Stimulated activated CD8-positive, alpha-beta memory T cell treated with anti-CD3 and anti-CD28 coated beads, Interleukin-12 subunit alpha, Interleukin-12 subunit beta, amount 100 ng/mL, for 24 hours (primary cell): ENCODE results near the gene GSK3B.
"Not testable (repeated sequence)": the region's sequence is repeated elsewhere in the genome, so short reads cannot be mapped to it uniquely, and the experiment has no call there.

ENCODE experiments used
- DNase-seq: peaks from one replicate; pipeline ENCODE4 v3.0.0-alpha.2; 2020; ENCODE audit errors: extremely low read depth

Gene GSK3B

DNA sequence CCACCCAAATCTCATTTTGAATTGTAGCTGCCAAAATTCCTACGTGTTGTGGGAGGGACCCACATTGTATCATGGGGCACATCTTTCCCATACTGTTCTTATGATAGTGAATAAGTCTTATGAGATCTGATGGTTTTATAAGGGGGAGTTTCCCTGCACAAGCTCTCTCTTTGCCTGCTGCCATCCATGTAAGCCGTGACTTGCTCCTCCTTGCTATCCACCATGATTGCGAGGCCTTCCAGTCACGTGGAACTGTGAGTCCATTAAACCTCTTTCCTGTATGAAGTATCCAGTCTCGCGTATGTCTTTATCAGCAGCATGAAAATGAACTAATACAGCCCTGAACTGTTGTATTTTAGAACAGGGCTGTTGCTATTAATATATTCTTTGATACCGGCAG is 40.6 kb downstream of the GSK3B start:
- DNase-seq = not testable (repeated sequence)

DNA sequence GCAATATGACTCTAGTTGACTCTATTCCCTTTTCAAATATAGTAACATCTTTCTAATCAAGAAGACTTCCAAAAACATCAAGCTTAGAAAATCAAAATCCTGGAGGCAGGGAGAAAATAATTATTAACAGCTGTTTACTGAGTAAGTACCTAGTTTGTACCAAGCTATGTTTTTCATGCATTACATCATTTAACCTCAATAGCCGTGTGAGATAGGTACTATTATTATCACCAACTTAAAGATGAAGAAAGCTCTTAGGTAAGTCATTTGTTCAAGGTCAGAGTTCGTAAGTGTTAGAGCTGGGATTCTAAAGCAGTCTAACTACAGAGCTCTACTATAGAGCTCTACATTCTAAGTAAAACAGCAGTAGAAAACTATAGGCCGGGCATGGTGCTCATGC is 41.6 kb downstream of the GSK3B start:
- no peak for DNase-seq

DNA sequence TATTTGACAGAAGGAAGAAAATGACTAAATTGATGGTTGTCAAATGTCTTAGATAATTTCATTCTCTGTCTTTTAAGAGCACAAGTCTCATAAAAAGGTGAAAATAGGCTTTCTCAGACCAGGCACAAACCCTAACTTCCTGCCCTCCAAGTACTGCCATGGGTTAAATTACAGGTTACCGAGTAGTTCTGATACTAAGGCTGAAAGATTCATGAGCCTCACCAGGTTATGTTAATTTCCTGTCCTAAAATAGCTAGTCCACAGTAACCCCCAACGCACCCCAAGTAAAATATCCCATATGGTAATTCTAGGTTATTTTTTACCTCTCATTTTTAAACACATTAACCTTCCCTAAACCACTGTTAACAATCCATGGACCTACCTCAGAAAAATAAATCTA is 42.0 kb downstream of the GSK3B start:
- no peak for DNase-seq

DNA sequence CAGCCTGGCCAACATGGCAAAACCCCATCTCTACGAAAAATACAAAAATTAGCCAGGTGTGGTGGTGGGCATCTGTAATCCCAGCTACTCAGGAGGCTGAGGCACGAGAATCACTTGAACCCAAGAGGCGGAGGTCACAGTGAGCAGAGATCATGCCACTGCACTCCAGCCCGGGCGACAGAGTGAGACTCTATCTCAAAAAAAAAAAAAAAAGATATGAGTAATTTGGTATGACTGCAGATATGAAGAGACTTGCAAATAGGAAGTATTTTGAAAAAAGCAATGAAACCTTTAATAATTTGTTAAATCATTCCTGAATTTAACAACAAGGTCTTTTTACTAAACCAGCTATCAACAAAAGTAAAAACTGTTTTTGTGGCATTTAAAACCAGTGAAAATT is 42.7 kb downstream of the GSK3B start:
- DNase-seq = not testable (repeated sequence)

DNA sequence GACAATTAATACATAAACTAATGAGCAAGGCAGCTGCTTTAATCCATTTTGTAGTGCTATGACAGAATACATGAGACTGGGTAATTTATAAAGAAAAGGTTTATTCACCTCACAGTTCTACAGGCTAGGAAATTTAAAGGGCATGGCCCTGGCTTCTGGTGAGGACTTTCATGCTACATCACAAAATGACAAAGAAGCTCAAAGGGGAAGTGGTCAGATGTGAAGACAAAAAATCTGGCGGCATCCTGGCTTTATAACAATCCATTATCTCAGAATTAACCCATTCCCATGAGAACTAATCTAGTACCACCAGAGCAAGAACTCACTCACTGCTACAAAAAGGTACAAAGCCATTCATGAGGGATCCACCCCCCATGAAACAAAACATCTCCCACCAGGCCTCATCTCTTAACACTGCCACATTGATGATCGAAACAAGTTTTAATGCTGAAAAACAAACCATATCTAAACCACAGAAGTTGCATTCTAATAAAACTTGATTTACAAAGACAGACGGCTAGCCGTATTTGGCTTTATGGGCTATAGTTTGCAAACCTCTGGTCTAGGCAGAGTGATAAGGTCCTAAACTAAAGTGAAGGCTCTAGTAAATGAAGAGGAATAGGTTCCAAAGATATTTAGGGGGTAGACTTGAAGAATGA is 44.2 kb downstream of the GSK3B start:
- DNase-seq = no peak

DNA sequence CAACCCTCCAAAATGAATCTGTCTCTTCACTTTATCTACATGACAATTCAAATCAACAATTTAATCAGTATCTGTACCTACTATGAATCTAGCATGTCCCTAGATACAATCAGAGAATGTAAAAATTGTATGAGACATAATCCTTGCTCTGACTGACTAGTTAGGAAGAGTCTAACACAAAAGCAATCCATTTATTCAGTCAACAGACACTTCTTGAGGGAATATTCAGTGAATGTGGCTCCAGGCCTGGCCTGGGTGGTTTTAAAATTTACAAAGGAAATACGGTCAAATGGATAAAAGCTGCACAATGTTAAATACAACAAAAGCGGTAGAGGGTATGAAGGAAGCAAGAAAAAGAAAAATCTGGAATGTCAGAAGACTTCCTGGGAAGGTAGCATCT is 45.2 kb downstream of the GSK3B start:
- DNase-seq = no peak

DNA sequence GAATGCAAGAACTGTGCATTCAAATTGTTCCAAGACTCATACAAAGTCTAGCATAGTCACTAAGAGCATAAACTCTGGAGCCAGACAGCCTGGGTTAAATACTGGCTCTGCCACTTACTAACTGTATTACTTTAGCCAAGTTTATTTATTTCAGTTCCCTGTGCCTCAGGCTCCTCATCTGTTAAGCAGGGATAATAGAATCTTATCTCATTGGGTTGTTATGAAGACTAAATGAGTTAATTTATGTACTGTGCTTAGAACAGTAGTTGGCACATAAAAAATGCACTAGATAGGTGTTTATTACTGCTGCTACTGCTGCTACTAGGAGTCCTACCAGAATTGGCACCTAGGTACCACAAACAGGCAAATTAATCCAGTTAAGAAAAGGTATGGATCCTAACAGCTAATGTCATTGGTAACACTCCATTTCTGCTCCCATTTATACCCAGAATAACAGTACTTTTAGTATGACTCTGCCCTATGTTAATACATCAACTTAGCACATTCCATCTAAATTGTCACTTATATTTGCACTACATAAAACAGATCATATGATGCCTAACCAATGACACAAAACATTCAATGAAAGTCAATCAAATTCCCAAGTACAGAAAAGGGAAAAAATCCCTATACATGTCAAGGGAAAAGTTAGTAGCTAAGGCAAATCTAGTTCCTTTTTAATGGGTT is 45.7 kb downstream of the GSK3B start:
- DNase-seq = no peak

DNA sequence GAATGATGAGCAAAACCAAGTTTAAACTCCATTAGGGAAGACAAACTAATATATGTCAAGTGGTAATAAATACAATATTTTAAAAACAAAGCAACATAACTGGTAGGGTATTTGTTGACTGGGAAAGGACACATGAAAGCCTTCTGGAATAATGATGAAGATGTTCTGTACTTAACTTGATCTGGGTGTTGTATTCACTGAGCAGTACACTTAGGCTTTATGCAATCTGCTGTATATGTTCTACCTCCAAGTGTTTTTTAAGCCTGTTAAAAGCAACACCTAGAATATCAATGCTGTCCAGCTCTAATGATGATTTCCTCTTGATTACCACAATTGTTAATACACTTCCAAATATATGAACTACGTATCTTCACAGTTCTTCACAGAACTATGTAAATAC is 46.6 kb downstream of the GSK3B start:
- DNase-seq = no peak

DNA sequence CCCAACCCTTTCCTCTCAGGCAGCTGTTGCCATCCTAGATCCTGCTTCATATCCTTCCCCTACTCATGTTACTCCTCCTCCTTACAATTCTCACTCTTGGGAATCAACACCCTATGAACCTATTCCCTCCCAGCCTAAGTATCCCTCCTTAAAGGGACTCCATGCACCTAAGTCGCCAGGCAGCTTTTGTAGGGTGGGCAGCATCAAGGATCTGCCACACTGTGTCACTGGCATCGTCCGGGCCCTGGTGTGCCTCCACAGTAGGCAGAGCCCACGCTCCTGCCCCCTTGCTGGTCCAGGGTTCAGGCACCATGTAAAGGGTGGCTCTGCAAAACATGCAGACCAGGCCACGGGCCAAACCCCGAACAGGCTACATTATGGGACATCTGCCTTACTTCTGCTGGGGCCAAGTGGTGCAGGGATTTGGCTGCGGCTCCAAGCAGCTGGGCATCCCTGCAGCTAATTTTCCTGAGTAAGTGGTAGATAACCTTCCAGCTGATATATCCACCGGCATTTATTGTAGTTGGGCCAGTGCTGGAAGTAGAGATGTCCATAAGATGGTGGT is 53.4 kb downstream of the GSK3B start:
- no peak for DNase-seq

DNA sequence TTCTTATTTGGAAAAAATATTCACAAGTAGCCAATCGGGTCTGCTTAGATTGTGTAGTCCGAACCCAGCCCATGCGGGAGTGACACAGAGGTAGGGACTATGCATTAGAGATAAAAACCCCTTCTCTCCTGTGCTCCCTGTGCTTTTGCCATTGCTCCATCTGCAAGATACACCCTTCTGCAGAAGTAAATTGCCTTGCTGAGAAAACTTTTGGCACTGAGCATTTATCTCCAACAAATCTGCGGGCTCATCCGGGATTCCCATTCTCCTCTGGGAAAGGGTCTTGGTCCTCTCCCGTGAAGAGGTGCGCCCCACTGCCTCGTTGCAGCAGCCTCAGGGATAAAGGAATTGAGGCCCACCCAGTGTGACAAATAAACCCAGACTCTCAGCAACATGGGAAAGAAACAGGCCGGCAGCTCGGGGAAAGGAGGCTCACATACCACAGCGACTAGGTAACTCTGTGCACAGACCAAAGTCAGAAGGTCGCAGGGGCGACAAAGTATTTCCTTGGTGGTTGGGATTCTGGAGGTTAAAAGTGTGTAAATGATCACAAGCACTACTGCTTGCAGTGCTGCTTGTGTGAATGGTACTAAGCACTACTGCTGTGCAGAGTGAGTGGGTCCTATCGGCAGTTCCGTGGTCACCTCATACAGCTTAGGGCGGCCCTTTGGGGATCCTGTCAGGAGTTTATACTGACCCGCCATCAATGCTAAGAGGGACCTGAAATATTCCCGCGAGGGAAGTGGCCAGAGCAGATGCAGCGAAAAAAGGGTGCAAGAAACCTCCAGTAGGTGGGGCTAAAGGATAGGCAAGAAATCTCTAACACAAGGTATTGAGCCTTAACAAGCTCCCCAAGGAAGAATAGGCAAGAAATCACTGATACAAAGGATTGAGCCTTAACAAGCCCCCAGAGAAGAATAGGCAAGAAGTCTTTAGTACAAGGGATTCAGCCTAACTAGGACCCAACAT is 54.3 kb downstream of the GSK3B start:
- DNase-seq = no peak

DNA sequence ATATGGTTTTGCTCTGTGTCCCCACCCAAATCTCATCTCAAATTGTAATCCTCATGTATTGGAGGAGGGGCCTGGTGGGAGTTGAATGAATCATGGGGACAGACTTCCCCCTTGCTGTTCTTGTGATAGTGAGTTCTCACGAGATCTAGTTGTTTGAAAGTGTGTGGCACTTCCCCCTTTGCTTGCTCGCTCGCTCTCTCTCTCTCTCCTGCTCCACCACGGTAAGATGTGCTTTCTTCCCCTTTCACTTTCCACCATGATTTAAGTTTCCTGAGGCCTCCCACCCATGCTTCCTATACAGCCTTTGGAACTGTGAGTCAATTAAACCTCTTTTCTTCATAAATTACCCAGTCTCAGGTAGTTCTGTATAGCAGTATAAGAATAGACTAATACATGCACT is 60.7 kb downstream of the GSK3B start:
- no peak for DNase-seq

DNA sequence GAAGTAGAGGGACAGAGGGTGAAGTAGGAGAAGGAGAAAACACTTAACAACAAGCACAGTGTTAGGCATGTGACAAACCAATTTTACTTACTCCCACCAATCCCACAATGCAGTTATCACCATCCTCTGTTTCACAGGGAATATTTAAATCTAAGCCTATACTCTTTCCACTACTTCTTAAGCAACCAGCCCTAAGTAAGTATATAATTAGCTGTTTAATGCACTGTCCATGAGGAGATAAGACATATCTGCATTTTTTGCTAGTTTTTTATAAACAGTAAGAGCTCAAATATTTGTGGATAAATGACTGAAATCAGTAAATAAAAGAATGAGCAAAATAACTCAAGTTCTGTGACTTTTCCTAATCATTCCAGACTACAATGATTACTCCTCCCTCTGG is 62.7 kb downstream of the GSK3B start:
- DNase-seq = no peak

DNA sequence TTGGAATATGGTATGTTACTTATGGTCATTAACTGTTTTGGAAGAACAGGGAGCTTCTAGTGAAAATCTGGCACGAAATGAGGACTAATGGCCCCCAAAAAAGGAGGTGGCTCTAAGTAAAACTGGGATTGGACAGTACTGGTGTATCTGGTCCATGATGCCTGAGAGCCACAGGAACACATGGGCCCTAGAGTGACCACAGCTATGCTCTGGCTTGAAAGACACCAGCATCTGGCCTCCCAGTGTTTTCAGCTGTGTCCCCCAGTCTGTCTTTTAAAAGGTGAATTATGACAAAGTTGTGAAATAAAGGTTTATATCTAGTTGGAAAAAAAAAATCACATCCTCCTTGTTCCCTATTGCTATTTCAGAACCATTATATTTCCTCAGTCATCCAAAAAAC is 64.5 kb downstream of the GSK3B start:
- DNase-seq = no peak

DNA sequence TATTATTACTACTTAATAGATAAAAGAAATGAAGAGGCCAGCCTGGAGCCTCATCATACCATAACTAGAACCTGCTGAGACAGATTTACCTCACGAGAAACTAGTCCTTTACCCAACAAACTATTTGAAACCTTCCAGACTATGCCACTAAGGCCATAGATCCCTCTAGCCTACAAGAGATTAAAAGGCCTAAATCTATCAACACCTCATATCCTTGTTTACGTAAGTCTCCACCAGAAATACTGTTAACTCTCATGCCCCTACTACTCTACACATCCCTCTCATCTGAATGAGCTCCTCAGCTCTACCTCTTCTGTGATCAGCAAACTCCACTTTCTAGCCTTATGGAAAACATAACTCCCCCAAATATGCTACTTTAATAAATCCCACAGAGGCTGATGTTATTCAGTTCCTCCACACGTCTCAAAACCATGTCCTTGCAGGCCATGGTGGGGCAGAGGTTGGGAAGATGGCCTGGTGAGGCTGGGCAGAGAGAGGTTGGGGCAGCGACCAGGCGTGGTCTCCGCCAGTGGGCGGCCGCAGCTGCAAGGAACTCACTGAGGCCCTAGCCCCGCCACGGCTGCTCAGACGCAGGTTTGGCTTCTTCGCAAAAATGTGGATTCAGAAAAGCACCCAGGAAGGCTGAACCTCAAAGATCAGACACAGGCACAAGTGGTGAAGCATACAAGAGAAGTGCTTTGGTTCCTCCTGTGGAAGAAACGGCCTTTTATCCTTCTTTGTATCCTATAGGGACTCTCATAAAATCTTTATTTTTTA is 65.8 kb downstream of the GSK3B start:
- DNase-seq = no peak

DNA sequence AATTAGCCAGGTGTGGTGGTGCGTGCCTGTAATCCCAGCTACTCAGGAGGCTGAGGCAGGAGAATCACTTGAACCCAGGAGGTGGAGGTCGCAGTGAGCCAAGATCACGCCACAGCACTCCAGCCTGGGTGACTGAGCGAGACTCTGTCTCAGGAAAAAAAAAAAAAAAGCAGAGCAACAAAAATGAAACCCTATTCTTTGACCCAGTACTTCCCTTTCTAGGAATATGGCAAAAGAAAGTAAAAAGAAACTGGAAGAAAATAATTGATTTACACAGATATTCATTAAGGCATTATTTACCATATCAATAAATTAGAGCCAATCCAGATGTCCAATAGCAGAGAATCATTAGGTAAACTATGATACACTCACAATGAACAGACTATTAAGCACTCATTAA is 67.0 kb downstream of the GSK3B start:
- no peak for DNase-seq

DNA sequence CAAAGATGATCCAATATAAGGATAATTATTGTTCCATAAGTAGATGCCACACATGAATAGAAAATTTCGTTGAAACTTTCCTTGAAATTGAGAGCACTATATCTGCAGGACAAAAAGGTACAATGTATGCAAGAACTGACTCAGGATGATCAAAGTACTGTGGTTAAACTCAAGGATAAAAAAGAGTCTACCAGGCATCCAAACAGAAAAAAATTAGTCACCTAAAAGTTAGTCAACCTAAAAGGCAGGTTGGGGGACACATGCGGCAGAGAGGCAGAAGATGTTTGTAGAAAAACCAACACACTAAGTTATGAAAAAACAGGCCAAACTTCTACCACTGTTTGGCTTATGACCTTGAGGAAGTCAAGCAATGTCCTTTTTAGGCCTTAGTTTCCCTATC is 68.7 kb downstream of the GSK3B start:
- no peak for DNase-seq

DNA sequence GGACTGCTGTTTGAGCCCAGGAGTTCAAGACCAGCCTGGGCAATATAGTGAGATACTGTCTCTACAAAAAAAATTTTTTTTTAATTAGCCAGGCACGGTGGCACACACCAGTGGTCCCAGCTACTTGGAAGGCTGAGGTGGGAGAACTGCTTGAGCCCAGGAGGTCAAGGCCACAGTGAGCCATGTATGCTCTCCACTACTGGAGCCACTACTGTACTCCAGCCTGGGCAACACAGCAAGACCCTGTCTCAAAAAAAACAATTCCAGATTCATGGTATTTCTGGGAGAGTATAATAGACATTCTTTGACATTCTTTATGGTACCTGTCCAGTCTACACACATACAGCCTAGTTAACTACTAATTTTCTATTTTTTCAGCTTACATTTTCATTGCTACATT is 70.1 kb downstream of the GSK3B start:
- no peak for DNase-seq

DNA sequence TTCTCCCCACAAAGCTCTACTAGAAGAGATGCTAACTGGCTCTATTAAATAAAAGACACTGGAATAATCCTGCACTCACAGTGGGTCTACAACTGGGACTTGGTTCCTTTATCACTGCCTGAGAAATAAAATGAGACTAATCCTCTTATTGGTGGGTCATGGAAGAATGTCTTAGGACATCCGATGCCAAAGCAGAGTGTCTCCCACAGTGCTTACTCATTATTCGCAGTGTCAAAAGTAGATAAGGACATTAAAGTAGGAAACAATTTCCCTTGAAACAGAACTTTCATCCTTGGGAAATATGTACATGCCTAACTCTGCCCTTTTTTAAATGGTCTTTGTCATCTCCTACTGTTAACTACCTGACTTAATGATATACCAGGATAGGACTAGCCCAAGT is 71.5 kb downstream of the GSK3B start:
- no peak for DNase-seq

DNA sequence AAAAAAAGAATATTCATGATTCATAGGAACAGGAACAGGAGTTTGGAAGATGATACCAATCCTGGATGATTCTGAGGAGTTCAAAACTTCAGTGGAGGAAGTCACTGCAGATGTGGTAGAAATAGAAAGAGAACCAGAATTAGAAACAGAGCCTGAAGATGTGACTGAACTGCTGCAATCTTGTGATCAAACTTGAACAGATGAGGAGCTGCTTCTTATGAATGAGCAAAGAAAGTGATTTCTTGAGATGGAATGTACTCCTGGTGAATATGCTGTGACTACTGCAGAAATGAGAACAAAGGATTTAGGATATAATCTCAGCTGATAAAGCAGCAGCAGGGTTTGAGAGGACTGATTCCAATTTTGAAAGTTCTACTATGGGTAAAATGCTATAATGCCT is 72.7 kb downstream of the GSK3B start:
- DNase-seq = no peak

DNA sequence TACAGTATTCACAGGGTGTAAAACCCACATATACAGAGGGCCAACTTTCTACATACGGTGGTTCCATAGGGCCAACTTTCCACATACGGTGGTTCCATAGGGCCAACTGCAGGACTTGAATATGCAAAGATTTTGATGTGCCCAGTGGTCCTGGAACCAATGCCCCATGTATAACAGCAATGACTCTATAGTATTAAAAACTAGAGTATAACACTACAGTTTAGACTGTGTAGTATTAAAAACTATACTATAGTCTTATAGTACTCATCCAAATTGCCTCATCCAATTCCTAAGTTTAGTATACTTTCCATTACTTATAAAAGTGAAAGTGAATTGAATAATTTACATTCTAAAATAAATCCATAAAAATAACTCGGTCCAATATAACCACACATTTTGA is 75.9 kb downstream of the GSK3B start:
- no peak for DNase-seq

DNA sequence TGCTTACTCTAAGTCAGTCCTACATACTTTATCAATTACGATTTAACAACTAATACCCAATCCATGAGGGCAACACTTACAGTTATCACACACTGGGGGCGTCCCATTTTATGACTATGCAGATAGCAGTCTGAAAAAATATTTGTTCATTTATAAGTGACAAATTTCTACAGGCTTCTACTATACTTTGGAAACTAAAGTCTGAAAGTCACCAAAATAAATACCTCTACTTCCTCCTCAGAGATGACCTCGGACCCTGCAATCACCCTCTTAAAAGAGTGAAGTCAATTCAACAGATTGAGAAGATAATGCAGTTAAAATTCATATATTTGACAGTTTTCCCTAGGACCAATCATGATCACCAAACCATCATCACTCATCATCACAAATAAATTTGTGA is 76.6 kb downstream of the GSK3B start:
- DNase-seq = no peak

DNA sequence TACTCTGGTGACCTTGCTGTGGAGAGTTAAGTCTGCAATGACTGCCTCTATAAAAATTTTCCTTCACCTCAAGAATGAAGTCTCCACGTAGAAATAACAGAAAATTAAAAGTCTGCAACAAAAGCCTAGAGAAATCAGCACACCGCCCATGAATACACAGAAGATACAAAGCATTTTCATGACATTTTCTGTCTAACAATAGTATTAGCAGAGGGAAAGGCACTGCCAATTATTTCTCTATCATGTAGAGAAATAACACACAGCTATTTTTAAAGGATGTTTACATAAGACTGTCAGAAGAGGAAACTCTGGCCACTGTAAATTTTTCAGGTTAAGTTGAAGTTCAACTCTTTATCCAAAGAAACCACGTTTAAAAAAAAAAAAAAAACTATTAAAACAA is 80.8 kb downstream of the GSK3B start:
- DNase-seq = no peak
